Kidney tubule cell (primary cell): ENCODE data around the gene SMIM45.

Source experiments
- DNase-seq: peaks from one replicate; pipeline ENCODE4 v3.0.0-alpha.2; 2018; ENCODE audit warnings: low spot score

Gene SMIM45

GRCh38 chr22:41915786-41916493 lies 36.0 kb upstream of the SMIM45 start:
- no peak for DNase-seq

GRCh38 chr22:41916745-41917358 lies 35.1 kb upstream of the SMIM45 start:
- DNase-seq: no peak

- no peak for DNase-seq
These were observed 34.5 kb upstream of the SMIM45 start for GRCh38 chr22:41917375-41917902.

DNA sequence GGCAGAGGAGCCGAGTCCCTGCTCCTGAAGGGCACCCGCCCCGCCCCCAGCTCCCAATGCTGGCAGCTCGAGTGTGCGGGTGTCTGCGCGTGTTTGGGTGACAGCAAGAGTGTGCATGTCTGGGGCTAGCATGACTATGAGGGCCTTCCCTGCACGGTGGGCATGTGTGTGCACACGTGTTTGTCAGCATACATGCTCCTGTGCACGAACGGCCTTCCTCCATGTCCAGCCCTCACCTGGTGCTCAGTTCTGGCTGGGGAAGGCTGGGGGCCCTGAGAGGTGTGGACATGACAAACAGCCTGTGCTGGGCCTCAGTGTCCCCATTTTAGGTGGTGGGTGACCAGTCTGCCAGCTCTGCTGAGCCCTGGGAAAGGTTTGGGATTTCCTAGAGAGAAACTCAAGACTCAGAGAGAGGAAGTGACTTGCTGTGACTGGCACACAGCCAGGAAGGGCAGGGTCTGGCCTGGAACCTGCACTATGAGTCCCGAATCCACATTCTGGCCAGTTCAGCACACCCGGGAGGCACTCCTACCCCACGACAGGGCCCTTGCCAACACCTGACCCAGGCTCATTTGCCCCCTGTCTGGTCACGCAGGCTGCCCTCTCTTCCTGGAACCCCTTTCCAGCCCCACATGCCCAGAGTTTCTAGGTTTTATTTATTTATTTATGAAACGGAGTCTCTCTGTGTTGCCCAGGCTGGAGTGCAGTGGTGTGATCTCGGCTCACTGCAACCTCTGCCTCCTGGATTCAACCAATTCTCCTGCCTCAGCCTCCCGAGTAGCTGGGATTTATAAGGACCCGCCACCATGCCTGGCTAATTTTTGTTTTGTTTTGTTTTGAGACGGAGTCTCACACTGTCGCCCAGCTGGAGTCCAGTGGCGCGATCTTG lies 33.8 kb upstream of the SMIM45 start:
- DNase-seq: peak; percentile 82

DNA sequence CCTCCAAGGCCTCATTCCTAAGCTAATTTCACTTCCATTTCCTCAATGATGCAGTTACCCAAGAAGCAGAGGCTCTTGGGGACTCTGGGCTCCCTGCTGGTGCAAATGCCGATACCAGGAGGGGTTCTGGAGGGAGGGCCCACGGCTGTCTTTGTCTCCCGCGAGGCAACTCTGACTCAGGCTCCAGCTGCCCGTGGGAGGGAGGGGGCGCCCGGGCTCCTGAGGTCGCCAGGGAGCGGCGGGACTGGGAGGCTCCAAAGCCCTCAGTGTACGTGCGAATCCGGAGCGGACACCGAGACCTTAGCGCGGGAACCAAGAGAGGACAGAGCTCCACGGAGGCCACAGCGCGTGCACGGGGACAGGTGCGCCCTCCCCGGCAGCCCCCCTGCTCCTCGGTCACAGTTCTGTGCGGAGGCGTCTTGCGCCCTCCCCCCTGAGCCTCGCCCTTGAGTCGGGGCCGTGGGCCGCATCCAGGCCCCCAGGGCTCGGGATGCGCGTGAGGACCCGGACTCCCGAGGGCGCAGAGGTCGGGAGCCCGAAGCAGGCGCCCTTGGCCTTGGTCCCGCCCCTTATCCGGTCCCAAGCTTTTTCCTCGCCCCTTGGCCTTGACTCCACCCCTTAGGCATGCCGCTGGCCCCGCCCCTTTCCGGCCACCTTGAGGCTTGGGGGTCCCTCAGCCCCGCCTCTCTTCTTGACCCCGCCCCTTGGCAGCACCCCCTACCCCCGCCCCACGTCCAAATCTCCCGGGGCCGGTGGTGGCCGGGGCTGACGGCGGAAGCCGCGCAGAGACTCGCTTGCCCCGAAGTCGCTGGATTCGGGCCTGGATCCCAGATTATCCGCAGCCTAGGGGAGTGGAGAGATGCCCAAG lies 32.4 kb upstream of the SMIM45 start:
- peak; percentile 40 for DNase-seq

- DNase-seq: no peak
These were observed 31.5 kb upstream of the SMIM45 start for GRCh38 chr22:41920271-41920976.

DNA sequence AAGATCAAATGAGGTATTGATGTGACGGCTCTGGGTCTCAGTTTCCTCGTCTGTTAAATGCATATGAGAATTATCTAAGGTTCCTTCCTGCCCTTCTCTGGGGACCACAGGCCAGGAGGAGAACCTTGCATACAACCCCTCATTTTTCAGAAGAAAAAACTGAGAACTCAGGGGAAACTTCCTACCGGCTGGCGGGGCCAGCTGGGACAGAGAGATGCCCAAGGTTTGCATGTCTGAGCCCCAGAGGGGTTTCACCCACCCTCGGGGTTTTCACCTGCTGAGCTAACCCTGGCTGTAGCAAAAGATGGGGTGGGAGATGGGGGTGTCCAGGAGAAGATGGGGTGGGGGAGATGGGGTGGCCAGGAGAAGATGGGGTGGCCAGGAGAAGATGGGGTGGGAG lies 29.6 kb upstream of the SMIM45 start:
- DNase-seq: no peak

DNA sequence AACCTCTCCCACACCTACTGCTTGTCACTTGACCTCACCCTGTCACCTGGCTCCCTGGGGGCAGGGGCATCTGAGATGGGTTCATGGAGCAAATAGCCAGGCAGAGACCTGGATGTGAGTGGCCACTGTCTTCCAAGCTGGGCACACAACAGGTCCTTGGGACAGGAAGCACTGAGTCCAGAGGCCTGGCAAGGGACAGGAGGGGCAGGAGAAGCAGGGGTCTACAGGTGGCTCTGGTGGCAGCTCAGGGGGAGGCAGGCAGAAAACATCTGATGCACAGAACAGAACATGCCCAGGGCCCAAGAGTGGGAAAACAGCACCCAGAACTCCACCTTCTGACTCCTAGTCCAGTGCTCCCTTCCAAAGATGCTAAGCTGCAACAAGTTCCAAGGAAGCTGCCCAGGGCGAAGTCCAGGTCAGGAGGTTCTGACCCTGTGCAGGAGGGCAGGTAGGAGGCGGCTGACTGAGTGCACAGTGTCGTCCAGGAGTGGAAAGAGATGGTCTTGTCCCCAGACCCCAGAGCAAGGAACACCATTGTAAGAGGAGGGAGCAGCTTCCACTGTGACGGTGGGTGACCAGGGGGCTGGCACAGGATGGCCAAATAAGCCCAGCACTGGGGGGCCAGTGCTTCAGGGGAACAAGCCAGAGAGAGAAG lies 28.9 kb upstream of the SMIM45 start:
- DNase-seq: no peak

GRCh38 chr22:41923595-41924276 lies 28.2 kb upstream of the SMIM45 start:
- no peak for DNase-seq

- DNase-seq: peak; percentile 38
These were observed 26.0 kb upstream of the SMIM45 start for GRCh38 chr22:41925783-41926460.

DNA sequence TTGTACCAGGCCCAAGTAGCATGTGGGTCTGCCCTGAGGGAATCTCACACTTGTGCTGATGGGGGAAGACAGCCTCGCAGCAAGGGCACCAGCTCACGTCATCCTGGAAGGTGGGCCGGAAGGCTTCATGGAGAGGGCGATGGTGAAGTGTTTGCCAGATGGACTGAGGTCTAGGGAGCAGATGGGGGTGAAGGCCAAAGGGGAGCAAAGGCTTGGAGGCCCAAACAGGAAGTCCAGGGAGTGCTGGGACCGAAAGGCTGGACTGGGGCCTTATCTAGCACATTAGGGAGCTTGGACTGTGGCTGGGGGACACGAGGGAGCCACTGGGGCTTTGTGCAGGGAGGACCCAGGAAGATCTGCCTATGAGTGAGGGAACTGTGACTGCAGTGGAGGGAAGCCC lies 24.1 kb upstream of the SMIM45 start:
- no peak for DNase-seq

- no peak for DNase-seq
These were observed 23.1 kb upstream of the SMIM45 start for GRCh38 chr22:41928593-41929417.

DNA sequence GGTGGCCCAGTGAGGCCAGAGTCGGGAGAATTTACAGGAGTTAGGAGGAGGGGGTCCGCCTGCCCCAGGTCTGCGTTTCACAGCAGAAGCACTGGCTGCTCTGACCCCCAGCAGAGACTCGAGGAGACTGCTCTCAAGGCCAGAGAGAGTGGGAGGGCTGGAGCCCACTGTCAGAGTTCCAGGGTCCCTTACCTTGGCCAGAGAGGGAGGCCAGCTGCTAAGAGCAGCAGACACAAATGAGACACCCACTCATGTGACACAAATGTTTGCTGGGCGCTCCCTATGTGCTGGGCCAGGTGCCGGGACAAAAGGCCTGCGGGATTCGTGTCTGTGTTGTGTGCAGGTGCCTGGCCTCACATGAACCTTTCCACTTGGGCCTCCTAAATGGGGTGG lies 22.5 kb upstream of the SMIM45 start:
- DNase-seq: no peak

GRCh38 chr22:41931701-41932269 lies 20.2 kb upstream of the SMIM45 start:
- DNase-seq: no peak

DNA sequence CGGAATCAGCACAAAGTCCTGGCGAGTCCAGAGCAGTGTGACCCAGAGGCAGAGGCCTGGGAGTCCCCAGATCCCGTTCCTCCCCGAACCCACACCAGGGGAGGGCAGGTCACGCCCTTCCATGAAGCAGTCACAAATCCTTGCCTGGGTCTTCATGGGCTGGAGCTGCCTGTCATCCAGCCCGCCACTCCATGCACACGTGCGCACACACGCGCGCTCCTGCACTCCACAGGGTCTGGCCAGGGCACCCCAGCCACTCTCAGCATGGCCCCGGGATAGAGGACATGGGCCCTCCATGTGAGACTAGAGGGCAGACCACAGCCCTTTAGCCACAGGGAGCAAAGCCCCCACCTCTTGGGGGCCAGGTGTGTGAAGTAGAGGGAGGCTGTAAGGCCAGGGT lies 19.6 kb upstream of the SMIM45 start:
- no peak for DNase-seq

GRCh38 chr22:41933411-41934177 lies 18.4 kb upstream of the SMIM45 start:
- no peak for DNase-seq

DNA sequence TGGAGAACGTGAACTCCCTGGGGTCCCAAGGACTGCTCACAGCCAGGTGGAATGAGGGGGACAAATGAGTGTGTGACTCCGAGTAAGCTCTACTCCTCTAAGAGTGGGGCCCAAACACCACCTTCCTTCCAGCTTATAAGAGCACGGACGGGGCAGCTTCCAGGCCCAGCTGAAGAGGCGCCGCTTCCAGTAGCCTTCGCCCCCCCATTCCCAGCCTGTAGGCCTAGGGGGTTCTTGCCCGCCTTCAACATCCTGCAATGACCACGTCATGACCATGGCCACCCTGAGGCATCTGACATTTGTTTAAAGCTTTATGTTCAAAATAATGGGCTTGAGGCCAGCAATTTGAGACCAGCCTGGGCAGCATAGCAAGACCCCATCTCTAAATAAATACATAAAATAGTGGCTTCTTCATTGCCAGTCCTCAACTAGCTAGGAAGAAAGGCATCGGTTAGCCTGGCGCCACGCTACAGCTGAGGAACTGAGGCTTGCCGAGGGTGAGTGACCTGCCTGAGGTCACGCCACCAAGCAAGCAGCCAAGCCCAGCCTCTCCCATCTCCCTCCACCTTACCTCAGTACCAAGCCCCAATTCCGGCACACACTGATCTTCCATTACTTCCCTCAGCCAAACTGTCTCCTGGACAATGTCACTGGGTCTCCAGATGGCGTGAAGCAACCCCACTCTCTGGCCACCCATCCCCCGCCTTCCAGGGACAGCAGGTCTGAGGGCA lies 17.5 kb upstream of the SMIM45 start:
- no peak for DNase-seq
